KMS-11 (cell line): ENCODE measurements around the gene GAS2L1.

ENCODE experiments used
- H2AFZ ChIP-seq: fragments of 200-600 bp; sonication (generic); 2 replicates; pipeline ENCODE4 v1.6.1; 2016; ENCODE audit warnings: antibody characterized with exemption, mixed run types, low read depth
- H3K27ac ChIP-seq: fragments of 200-600 bp; sonication (generic); 2 replicates; pipeline ENCODE4 v1.6.1; 2016; ENCODE audit warnings: mild to moderate bottlenecking, mixed run types
- H3K27me3 ChIP-seq: fragments of 200-600 bp; sonication (generic); 2 replicates; pipeline ENCODE4 v1.6.1; 2017; ENCODE audit warnings: mild to moderate bottlenecking, low read depth, mixed run types, moderate library complexity; ENCODE audit not compliant: insufficient read depth
- H3K36me3 ChIP-seq: fragments of 200-600 bp; sonication (generic); 2 replicates; pipeline ENCODE4 v1.6.1; 2017; ENCODE audit warnings: mild to moderate bottlenecking, mixed run types; ENCODE audit not compliant: insufficient read depth
- H3K4me1 ChIP-seq: fragments of 200-600 bp; sonication (generic); 2 replicates; pipeline ENCODE4 v1.6.1; 2016; ENCODE audit warnings: mild to moderate bottlenecking, low read depth, mixed run types; ENCODE audit not compliant: poor library complexity, severe bottlenecking
- H3K4me2 ChIP-seq: fragments of 200-600 bp; sonication (generic); 2 replicates; pipeline ENCODE4 v1.7.0; 2016; ENCODE audit warnings: mild to moderate bottlenecking, mixed run types
- H3K4me3 ChIP-seq: fragments of 200-600 bp; sonication (generic); IDR thresholded peaks from 2 replicates; pipeline ENCODE4 v1.6.1; 2017; ENCODE audit warnings: low read depth, low read length, mixed read lengths; ENCODE audit not compliant: insufficient read depth
- H3K79me2 ChIP-seq: fragments of 200-600 bp; sonication (generic); 2 replicates; pipeline ENCODE4 v1.6.1; 2016; ENCODE audit warnings: low read depth, mixed run types; ENCODE audit not compliant: insufficient read depth
- H3K9ac ChIP-seq: fragments of 200-600 bp; sonication (generic); 2 replicates; pipeline ENCODE4 v1.6.1; 2016; ENCODE audit warnings: mild to moderate bottlenecking, mixed run types
- H4K20me1 ChIP-seq: fragments of 200-600 bp; sonication (generic); 2 replicates; pipeline ENCODE4 v1.6.1; 2016; ENCODE audit warnings: mild to moderate bottlenecking, mixed run types; ENCODE audit not compliant: insufficient read depth
- TF ChIP-seq, protein P1 (sequence below): fragments of 200-600 bp; sonication (generic); conservative IDR thresholded peaks from 2 replicates; pipeline ENCODE4 v1.6.1; 2017; ENCODE audit warnings: low read depth, mild to moderate bottlenecking, antibody characterized with exemption, low read length, moderate library complexity, mixed read lengths

GAS2L1 gene

DNA sequence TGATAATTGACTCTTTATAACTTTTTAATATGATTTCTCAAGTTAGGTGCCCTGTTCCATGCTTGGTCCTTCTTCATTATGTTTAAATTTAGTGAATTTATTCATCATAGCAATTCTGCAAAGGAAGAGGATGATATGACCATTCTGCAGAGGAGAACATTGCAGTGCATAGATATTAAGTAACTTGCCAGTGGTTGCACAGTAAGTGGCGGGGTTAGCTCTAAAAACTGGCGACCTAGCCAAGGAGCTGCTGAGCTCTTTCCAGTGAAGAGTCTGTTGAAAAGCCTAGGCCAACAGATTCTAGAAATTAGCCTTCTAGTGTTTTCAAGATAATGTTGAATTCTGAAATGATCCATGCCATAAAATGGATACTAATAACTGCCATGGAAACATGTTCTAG lies 33.8 kb upstream of the GAS2L1 start:
- Histone ChIP-seq H3K27ac (no peak overlapping the region), H3K27me3 (no peaks in the 10 kb centered on the region), H3K9ac (no peak overlapping the region), H3K36me3 (peaks cover 36% of the 10 kb centered on the region; the same call in 1 of the 2 replicates), H4K20me1 (peaks cover 76% of the 10 kb centered on the region), H3K79me2 (peaks cover 98% of the 10 kb centered on the region), H3K4me2 (peak overlapping the region; percentile 5; the same call in 1 of the 2 replicates), H2AFZ (no peak overlapping the region), H3K4me1 (peaks cover 70% of the 10 kb centered on the region), H3K4me3 (no peak overlapping the region)
- TF ChIP-seq, protein P1, sequence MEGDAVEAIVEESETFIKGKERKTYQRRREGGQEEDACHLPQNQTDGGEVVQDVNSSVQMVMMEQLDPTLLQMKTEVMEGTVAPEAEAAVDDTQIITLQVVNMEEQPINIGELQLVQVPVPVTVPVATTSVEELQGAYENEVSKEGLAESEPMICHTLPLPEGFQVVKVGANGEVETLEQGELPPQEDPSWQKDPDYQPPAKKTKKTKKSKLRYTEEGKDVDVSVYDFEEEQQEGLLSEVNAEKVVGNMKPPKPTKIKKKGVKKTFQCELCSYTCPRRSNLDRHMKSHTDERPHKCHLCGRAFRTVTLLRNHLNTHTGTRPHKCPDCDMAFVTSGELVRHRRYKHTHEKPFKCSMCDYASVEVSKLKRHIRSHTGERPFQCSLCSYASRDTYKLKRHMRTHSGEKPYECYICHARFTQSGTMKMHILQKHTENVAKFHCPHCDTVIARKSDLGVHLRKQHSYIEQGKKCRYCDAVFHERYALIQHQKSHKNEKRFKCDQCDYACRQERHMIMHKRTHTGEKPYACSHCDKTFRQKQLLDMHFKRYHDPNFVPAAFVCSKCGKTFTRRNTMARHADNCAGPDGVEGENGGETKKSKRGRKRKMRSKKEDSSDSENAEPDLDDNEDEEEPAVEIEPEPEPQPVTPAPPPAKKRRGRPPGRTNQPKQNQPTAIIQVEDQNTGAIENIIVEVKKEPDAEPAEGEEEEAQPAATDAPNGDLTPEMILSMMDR = no peak

DNA sequence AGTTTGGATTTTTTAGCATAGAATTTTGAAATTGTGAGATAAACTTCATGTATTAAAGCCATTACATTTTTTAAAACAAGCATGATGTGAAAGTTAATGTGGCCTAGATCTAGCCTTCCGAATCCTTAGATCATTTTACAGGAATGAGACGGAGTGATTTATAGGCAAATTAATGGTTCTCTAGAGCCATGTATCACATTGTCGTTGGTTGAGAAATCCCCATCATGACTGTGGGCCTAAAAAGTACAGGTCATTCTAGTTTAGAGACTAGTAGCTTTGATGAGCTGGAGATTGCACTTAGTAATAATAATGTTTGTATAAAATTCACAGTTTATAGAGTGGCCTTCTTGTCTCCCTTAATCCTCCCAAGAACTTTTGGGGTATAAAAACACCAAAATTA lies 31.3 kb upstream of the GAS2L1 start:
- Histone ChIP-seq H3K4me2 (no peak overlapping the region), H3K36me3 (peaks cover 46% of the 10 kb centered on the region; the same call in 1 of the 2 replicates), H3K4me1 (peaks cover 74% of the 10 kb centered on the region), H4K20me1 (peaks cover 81% of the 10 kb centered on the region), H3K27me3 (no peaks in the 10 kb centered on the region), H3K9ac (no peak overlapping the region), H3K4me3 (no peak overlapping the region), H2AFZ (no peak overlapping the region), H3K79me2 (peaks cover 100% of the 10 kb centered on the region), H3K27ac (no peak overlapping the region)
- TF ChIP-seq, protein P1 = no peak

DNA sequence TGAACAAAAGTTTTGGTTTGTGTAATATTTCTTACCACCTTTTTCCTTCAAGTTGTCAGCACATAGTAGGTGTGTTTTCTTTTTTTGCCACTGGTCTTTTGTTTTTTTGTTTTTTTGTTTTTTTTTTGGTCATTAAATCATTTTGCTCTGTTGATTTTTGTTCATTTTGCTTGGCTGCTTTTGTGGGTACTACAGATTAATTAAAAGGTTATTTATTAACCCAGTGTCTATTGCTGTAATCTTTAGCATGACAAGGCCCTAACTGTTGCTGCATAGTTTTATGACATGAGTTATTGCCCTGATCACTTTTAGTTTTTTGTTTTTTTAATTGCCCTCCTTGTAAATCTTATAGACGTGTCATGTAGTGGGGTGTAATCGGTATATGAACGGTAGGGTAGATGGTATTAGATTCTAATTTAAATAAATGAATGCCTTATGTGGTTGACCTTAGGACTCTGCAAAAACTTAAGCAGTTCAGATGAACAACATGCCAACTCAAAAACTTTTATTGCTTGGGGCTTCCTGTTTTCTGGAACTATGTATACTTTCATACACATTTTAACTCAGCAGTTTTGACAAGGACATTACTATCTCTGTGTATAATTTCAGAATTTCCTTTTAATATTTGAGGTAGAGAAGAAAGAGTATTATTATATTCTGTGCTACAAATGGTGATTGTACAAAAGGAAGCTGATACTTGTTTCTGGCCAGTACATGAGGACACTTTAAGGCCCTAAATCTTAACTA lies 30.5 kb upstream of the GAS2L1 start:
- H3K9ac ChIP-seq = no peak overlapping the region
- H2AFZ ChIP-seq = no peak overlapping the region
- peaks cover 37% of the 10 kb centered on the region; the same call in 1 of the 2 replicates for H3K36me3 ChIP-seq
- H3K4me2 ChIP-seq = peak overlapping the region; percentile 6; the same call in 1 of the 2 replicates
- peaks cover 66% of the 10 kb centered on the region for H3K4me1 ChIP-seq
- H3K79me2 ChIP-seq = peaks cover 100% of the 10 kb centered on the region
- TF ChIP-seq, protein P1 = no peak
- no peaks in the 10 kb centered on the region for H3K27me3 ChIP-seq
- H3K4me3 ChIP-seq = no peak overlapping the region
- H3K27ac ChIP-seq = peak overlapping the region; percentile 3; the same call in 1 of the 2 replicates
- H4K20me1 ChIP-seq = peaks cover 75% of the 10 kb centered on the region

DNA sequence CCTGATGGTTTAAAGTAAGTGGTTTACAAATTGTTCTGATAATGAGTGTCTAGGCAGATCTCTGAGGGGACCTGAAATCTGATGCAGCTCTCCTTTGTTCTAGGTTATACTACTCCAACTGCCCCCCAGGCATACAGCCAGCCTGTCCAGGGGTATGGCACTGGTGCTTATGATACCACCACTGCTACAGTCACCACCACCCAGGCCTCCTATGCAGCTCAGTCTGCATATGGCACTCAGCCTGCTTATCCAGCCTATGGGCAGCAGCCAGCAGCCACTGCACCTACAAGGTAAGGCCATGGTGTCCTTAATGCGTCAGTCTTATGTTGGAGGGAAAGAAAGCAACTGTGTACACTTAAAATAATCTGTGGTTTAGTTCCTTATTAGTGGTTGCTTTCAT lies 28.5 kb upstream of the GAS2L1 start:
- Histone ChIP-seq H3K4me3 (no peak overlapping the region), H4K20me1 (peaks cover 57% of the 10 kb centered on the region), H2AFZ (no peak overlapping the region), H3K27me3 (no peaks in the 10 kb centered on the region), H3K4me2 (no peak overlapping the region), H3K27ac (peak overlapping the region; percentile 5; the same call in 1 of the 2 replicates), H3K4me1 (peaks cover 48% of the 10 kb centered on the region), H3K9ac (no peak overlapping the region), H3K36me3 (peaks cover 36% of the 10 kb centered on the region; the same call in 1 of the 2 replicates), H3K79me2 (peaks cover 99% of the 10 kb centered on the region)
- TF ChIP-seq, protein P1 = no peak
